RWPE1 (cell line): ENCODE measurements around the gene TDRD15.
A peak's percentile ranks its signal among the peaks of the same experiment; 100 is the strongest.

Experiments used
- CTCF ChIA-PET: fragments of 350-600 bp; sonication (Branson Sonifier 250); formaldehyde crosslinking; extraction: SDS; loops from one replicate; lab custom pipeline; 2021; lab: Yijun Ruan, JAX
- POLR2A ChIA-PET: fragments of 400-600 bp; formaldehyde crosslinking; extraction: SDS; loops from one replicate; lab custom pipeline; 2020; ENCODE audit warnings: antibody characterized with exemption; ENCODE audit not compliant: low non-redundant PET; lab: Yijun Ruan, JAX
- DNase-seq: peaks from one replicate; pipeline ENCODE4 v3.0.0; 2012; ENCODE audit warnings: low spot score
- H3K27ac ChIP-seq: fragments of 450-650 bp; 2 replicates; pipeline ENCODE4 v1.5.1; 2017
- CTCF ChIP-seq: fragments of 450-650 bp; conservative IDR thresholded peaks from 2 replicates; pipeline ENCODE4 v1.5.1; 2017; ENCODE audit warnings: low read depth, mild to moderate bottlenecking

Gene TDRD15

DNA sequence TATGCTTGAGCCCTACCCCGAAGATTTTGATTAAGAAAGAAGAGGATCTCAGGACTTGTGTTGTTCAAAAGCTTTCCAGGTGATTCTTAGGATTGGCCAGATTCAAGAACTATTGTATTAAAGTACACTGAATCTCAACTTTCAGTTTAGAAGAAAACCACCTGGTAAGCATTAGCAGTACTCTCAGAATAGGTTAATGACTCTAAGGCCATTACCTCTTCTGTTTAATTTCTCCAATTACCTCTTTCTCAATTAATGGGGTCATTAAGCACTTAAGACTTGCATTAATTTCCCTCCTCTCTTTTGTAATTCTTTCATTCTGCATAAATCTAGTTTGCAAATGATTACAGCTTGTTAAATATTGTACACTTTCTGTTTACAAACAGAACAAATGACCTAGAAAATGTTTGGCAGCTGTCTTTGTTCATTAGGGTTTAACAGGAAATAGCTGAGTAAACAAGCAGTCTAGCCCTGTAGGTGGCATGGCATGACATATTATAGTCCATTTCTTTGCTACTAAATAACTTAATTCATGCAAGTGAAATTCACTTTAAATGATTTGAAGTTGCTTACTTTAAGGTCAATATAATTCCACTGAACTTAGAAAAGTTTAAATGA, 20.4 kb upstream of the TDRD15 start:
- DNase-seq: no peak
- TF ChIP-seq CTCF: no peak
- ChIA-PET CTCF (no interaction called here), POLR2A (no interaction called here)
- no peak overlapping the region for H3K27ac ChIP-seq

DNA sequence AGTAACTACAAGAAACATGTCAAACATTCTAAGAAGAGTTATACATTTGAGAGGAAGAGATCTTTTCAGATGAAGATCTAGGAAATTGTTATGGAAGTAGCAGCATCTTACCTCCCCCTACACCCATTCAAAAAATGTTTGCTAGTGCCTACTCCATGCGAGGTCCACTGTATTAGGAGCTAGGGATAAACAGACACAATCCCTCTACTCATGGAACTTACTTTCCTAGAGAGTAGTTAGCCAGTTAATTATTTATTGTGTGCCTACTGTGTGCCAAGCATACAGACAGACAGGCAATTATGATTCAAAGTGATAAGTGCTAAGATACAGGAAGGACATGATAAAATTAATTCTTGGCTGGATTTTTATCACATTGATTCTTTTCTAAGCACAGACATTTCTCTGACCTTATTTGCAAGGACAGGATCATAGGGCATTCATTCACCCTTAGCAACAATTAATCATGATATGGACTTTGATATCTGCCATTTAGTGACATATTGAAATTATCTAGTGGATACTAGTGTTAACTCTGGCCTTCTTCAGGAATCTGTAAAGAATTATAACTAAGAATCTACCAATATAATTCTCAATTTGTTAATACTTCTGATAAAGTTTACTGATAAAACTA, 19.6 kb upstream of the TDRD15 start:
- CTCF ChIA-PET: no interaction called here
- TF ChIP-seq CTCF: no peak
- DNase-seq: no peak
- POLR2A ChIA-PET: no interaction called here
- no peak overlapping the region for H3K27ac ChIP-seq

GRCh38 chr2:21111012-21111411, 12.8 kb upstream of the TDRD15 start:
- ChIA-PET CTCF (no interaction called here), POLR2A (no interaction called here)
- no peak for DNase-seq
- TF ChIP-seq CTCF: no peak
- no peak overlapping the region for H3K27ac ChIP-seq

GRCh38 chr2:21117688-21118087, 6.1 kb upstream of the TDRD15 start:
- no peak for DNase-seq
- no peak for TF ChIP-seq CTCF
- no peak overlapping the region for H3K27ac ChIP-seq
- CTCF ChIA-PET: interaction anchor here (0.6 to 1.5 kb wide), 4 partner anchors 75 to 458 kb away, joined by 3 to 10 read pairs (median 6); partner anchors contain the start of gene APOB
- POLR2A ChIA-PET: no interaction called here

DNA sequence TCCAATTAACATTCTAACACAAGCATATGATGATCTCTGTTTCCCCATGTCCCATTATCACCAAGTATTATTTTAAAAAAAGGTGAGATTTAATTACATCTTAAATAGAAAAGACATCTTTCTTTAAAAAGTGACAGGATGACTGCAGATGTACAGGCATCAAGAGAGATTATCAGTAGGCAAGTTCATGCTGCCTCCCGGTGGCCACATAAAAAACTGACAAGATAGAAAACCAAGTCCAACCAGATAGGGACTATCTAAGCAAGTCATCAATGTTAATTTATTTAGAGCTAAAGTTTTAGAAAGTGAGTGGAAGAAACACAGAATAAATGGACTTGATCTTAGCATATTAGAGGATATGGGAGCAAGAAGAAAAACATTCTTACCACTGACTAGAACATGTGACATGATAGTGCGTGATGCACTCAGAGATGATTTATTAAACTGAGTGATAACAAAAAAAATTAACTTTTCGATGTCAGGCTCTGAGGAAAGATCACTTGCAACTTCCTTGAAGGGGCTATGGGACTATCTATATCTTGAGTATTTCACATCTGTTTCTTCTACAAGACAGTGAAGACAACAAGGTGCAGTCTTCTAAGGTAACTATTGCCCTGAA, 5.4 kb upstream of the TDRD15 start:
- TF ChIP-seq CTCF: peak; percentile 40
- DNase-seq: peak; percentile 20
- ChIA-PET POLR2A (no interaction called here), CTCF (interaction anchor here (0.6 to 1.1 kb wide), 2 partner anchors 76 to 457 kb away, joined by 3 to 5 read pairs; no protein-coding TSS in a partner anchor)
- no peak overlapping the region for H3K27ac ChIP-seq

DNA sequence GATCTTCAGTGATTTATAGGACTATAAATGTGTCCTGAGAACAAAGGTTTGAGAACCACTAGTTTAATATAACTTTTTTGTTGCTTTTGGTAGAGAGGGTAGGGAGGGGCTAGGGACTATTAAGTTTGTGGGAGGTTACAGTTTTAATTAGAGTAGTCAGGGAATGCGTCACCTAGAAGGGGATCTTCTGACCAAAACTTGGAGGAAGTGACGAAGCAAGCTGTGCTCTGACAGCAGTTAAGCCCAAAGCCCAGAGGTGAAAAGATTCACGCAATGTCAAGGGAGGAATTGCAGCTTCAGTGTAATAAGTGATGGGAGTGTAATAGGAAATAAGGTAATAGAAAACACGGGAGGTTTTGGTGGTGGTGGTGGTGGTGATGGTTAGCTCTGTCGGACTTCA, 8.1 kb downstream of the TDRD15 start:
- no peak for TF ChIP-seq CTCF
- CTCF ChIA-PET: interaction anchor here (0.6 kb wide), 1 partner anchor 8 kb away, joined by 3 read pairs; no protein-coding TSS in a partner anchor
- POLR2A ChIA-PET: no interaction called here
- H3K27ac ChIP-seq: no peak overlapping the region
- DNase-seq: no peak
